Duodenal mucosa (tissue), 2 donors: ENCODE data around the gene TNFRSF18.
A peak's percentile ranks its signal among the peaks of the same experiment; 100 is the strongest.

Experiments
- H3K27ac ChIP-seq: one replicate; pipeline ENCODE4 v1.7.0; 2013; ENCODE audit warnings: low read depth, low read length
- H3K27me3 ChIP-seq, 2 donors: one replicate each; pipeline ENCODE4 v1.7.0; 2013; ENCODE audit warnings: low read length in 2 of 2, control low read depth in 1 of 2; ENCODE audit not compliant: insufficient read depth in 2 of 2, control insufficient read depth in 1 of 2
- H3K36me3 ChIP-seq, 2 donors: one replicate each; pipeline ENCODE4 v1.7.0; 2013; ENCODE audit warnings: low read length in 2 of 2, control low read depth in 1 of 2; ENCODE audit not compliant: insufficient read depth in 2 of 2, control insufficient read depth in 1 of 2
- H3K4me1 ChIP-seq, 2 donors: one replicate each; pipeline ENCODE4 v1.7.0; 2013; ENCODE audit warnings: low read length in 2 of 2, control low read depth in 1 of 2; ENCODE audit not compliant: insufficient read depth in 2 of 2, control insufficient read depth in 1 of 2
- H3K4me3 ChIP-seq, 2 donors: one replicate each; pipeline ENCODE4 v1.7.0; 2013; ENCODE audit warnings: low read length in 2 of 2, low read depth in 1 of 2
- H3K9ac ChIP-seq, 2 donors: one replicate each; pipeline ENCODE4 v1.7.0; 2013; ENCODE audit warnings: low read length in 2 of 2, low read depth in 1 of 2
- H3K9me3 ChIP-seq, 2 donors: one replicate each; pipeline ENCODE4 v1.7.0; 2013; ENCODE audit warnings: low read length in 2 of 2, control low read depth in 1 of 2; ENCODE audit not compliant: control insufficient read depth in 1 of 2

Gene TNFRSF18

DNA sequence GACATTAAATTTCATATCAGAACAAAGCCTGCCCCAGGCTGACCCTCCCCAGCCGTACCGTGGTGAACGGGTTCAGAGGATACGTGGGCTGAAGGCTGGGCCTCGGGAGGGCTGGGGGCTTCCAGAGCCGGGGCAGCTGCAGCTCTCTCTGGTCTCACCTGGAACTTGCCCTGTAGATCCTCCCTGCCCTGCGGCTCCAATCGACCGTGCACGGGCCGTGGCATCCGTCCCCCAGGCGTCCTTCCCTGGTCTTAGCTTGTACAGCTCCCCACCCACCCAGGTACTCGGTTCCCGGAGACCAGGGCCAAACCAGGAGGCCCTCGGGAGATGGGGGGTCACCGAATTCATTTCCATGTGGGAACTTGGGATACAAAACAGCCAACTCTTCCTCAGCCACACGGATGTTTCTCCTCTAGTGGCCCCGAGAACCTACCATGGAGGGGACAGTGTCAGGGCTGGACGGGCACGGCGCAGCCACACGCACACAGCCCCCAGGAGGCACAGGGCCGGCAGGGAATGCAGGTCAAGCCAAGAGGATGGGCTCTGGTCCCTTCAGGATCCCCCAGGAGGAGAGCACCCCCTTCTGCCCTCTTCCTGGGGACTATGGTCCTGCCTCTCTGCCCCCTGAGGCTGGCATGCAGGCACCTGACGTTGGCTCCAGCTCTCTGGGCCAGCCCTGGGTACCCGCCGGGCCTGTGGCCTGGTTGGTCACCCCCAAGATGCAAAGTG lies 28.8 kb upstream of the TNFRSF18 start:
- no peak overlapping the region for H3K9ac ChIP-seq
- peaks cover 0 to 4% of the 10 kb centered on the region in 2 donors for H3K36me3 ChIP-seq
- peaks cover 25 to 30% of the 10 kb centered on the region in 2 donors for H3K27me3 ChIP-seq
- H3K27ac ChIP-seq = no peak overlapping the region
- no peaks in the 10 kb centered on the region for H3K9me3 ChIP-seq
- peaks cover 15 to 32% of the 10 kb centered on the region in 2 donors for H3K4me1 ChIP-seq
- H3K4me3 ChIP-seq = no peak overlapping the region

DNA sequence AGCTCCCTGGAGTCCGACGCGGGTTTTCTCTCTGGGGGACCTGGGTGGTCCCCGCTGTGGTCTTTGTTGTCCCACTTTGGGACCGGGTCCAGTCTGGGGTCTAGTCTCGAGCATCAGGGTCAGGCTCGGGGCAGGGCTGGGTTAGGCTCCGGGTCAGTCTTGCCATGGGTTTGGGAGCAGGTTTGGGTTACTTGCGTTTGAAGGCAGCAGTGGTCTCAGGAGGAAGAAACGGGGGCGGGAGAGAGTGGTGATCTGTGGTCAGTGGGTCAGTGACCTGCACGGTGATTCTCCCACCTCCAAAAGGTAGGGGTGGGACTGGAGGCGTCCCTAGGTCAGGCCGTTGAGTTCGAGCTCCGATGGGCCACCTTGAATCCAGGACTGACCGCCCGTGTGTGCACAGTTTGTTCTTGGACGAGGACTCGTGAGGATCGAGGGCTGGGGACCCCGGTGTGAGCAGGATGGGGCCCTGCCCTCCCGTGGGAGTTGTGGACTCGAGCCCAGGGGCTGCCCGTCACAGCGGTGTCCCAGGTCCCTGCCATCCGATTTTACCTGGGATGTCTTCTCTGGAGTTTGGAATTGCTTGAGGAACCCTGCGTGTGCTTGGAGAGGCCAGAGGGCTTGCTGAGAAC lies 27.9 kb upstream of the TNFRSF18 start:
- Histone ChIP-seq H3K27me3 (peaks cover 16 to 24% of the 10 kb centered on the region in 2 donors), H3K4me1 (peaks cover 24 to 41% of the 10 kb centered on the region in 2 donors), H3K36me3 (peaks cover 0 to 11% of the 10 kb centered on the region in 2 donors), H3K9ac (no peak overlapping the region), H3K4me3 (no peak overlapping the region), H3K9me3 (no peaks in the 10 kb centered on the region), H3K27ac (no peak overlapping the region)

DNA sequence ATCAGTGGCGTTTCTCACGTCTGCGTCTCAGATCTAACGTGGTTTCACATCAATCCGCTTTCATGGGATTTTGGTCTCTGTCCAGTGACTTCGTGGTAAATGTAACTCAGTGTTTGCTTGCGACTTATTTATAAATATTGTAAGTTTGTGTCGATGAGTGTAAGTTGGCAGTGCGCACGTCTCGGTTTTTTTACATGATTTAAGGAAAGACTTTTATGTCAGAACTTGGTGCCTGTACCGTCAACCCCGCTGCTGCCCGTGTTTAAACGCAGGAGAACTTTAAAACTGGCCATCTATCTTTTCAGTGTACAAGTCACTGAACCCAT lies 27.1 kb upstream of the TNFRSF18 start:
- Histone ChIP-seq H3K27me3 (peaks cover 8 to 22% of the 10 kb centered on the region in 2 donors), H3K36me3 (peaks cover 3 to 17% of the 10 kb centered on the region in 2 donors), H3K9me3 (no peaks in the 10 kb centered on the region), H3K9ac (no peak overlapping the region), H3K4me3 (no peak overlapping the region), H3K4me1 (peaks cover 26 to 45% of the 10 kb centered on the region in 2 donors), H3K27ac (no peak overlapping the region)

DNA sequence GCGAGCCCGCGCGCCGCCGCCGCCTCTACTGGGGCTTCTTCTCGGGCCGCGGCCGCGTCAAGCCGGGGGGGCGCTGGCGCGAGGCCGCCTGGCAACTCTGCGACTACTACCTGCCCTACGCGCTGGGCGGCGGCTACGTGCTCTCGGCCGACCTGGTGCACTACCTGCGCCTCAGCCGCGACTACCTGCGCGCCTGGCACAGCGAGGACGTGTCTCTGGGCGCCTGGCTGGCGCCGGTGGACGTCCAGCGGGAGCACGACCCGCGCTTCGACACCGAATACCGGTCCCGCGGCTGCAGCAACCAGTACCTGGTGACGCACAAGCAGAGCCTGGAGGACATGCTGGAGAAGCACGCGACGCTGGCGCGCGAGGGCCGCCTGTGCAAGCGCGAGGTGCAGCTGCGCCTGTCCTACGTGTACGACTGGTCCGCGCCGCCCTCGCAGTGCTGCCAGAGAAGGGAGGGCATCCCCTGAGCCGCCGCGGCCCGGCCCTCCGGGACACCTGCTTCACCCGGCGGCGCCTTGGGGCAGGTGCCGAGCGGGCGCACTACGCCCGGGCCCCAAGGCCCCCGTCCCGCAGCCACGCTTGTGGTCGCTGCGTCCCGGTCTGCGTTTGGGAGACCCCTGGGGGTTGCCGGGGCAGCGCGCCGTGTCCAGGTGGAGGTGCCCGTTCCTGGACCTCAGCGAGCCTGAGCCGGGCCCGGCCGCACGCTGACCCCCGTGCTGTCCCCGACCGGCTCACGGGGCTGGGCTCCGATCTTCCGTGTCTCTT lies 26.6 kb upstream of the TNFRSF18 start:
- H3K9me3 ChIP-seq = no peaks in the 10 kb centered on the region
- peaks cover 26 to 40% of the 10 kb centered on the region in 2 donors for H3K4me1 ChIP-seq
- peaks cover 6 to 23% of the 10 kb centered on the region in 2 donors for H3K36me3 ChIP-seq
- H3K27ac ChIP-seq = no peak overlapping the region
- no peak overlapping the region for H3K9ac ChIP-seq
- H3K4me3 ChIP-seq = peak overlapping the region in 1 of 2 donors; percentile 51
- peaks cover 5 to 16% of the 10 kb centered on the region in 2 donors for H3K27me3 ChIP-seq

DNA sequence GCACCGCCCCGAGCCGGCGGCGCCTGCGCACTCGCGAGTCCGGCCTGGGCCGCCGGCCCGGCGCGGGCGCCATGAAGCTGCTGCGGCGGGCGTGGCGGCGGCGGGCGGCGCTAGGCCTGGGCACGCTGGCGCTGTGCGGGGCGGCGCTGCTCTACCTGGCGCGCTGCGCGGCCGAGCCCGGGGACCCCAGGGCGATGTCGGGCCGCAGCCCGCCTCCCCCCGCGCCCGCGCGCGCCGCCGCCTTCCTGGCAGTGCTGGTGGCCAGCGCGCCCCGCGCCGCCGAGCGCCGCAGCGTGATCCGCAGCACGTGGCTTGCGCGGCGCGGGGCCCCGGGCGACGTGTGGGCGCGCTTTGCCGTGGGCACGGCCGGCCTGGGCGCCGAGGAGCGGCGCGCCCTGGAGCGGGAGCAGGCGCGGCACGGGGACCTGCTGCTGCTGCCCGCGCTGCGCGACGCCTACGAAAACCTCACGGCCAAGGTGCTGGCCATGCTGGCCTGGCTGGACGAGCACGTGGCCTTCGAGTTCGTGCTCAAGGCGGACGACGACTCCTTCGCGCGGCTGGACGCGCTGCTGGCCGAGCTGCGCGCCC lies 25.9 kb upstream of the TNFRSF18 start, which contains the start of gene B3GALT6:
B3GALT6 (plus strand) TSS at position 30 of the 588 bp plus-strand sequence; CDS start at position 72, 42 bp downstream.
- H3K9ac ChIP-seq = peak within 1 kb of the TSS; percentile 79 to 88
- H3K4me1 ChIP-seq = peaks cover 19 to 33% of the 10 kb centered on the region in 2 donors
- peaks cover 0 to 9% of the 10 kb centered on the region in 2 donors for H3K27me3 ChIP-seq
- no peaks in the 10 kb centered on the region for H3K9me3 ChIP-seq
- peaks cover 6 to 28% of the 10 kb centered on the region in 2 donors for H3K36me3 ChIP-seq
- H3K4me3 ChIP-seq = peak within 1 kb of the TSS; percentile 73 to 99
- peak within 1 kb of the TSS; percentile 50 for H3K27ac ChIP-seq

DNA sequence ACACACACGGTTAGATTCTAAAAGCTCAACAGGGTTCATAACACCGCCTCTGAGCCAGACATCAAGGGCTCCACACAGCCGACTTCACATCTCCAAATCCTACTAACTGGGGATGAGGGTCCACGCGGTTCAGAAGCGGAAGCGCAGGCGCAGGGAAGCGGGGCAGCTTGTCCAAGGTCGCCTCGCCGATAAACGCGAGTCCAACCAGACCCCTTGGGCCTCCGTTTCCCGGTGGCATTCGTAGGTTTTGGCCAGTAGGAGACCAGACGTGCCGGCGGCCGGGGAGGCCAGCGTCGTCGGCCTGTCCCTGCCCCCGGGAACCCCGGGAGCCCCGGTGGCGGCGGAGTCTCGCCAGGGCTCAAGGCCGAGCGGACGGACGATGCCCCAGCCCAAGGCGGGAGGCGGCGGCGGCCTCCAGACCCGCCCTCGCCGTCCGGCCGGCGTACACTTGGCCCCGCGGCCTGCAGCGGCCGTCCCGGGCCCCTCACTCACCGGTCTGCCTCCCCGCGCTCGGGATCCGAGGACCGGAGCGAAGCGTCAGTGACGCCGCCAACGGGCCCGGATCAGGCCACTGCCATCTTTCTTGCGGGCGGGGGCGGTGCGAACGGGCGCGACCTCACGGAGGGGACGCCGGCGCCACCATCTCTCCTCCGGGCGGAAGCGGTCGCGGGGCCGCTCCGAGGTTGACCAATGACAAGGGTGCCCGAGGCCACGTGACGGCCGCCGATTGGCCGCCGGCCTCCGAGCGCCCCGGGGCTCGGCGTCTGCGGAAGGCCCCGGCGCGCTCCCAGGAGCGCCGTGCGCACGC lies 25.2 kb upstream of the TNFRSF18 start, which contains the start of gene SDF4:
SDF4 (minus strand) TSS at position 602 of the 808 bp plus-strand sequence. CDS start 3,229 bp downstream, outside the sequence.
- H3K4me1 ChIP-seq = peaks cover 18 to 27% of the 10 kb centered on the region in 2 donors
- peaks cover 9 to 33% of the 10 kb centered on the region in 2 donors for H3K36me3 ChIP-seq
- H3K27me3 ChIP-seq = peaks cover 0 to 3% of the 10 kb centered on the region in 2 donors
- no peaks in the 10 kb centered on the region for H3K9me3 ChIP-seq
- H3K9ac ChIP-seq = peak within 1 kb of the TSS; percentile 79 to 88
- H3K4me3 ChIP-seq = peak within 1 kb of the TSS; percentile 73 to 99
- peak within 1 kb of the TSS; percentile 50 for H3K27ac ChIP-seq

DNA sequence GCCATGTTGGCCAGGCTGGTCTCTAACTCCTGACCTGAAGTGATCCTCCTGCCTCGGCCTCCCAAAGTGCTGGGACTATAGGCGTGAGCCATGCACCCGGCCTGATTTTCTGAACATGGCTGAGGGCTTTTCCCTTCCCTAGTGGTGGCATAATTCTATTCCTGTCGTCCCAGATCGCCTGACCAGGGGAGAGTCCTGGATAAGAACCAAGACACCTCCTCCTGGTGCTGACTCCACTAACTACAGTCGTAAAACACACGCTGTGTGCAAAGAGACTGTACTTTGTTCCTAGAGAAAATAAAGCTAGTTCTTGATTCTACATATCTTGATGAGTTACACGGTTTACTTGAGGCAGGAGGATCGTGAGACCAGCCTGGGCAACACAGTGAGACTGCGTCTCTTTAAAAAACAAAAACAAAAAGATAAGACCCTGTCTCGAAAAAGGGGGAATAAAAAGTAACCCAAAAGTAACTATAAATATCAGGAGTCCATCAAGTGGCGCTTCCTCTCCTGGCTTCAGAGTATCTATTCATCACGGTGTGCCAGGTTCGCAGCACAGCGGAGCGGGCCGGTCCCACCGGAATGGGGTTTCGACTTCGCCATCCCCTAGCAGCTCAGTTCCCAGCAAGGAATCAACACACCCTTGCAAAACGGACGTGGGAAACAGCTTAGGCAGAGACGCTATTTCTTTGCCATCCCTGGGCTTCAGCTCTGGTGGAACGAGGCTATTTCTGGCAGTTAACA lies 24.4 kb upstream of the TNFRSF18 start:
- Histone ChIP-seq H3K4me1 (peaks cover 18 to 27% of the 10 kb centered on the region in 2 donors), H3K27ac (peak overlapping the region; percentile 50), H3K4me3 (peak overlapping the region; percentile 73 to 99), H3K9ac (peak overlapping the region; percentile 79 to 88), H3K27me3 (no peaks in the 10 kb centered on the region), H3K36me3 (peaks cover 9 to 41% of the 10 kb centered on the region in 2 donors), H3K9me3 (no peaks in the 10 kb centered on the region)

DNA sequence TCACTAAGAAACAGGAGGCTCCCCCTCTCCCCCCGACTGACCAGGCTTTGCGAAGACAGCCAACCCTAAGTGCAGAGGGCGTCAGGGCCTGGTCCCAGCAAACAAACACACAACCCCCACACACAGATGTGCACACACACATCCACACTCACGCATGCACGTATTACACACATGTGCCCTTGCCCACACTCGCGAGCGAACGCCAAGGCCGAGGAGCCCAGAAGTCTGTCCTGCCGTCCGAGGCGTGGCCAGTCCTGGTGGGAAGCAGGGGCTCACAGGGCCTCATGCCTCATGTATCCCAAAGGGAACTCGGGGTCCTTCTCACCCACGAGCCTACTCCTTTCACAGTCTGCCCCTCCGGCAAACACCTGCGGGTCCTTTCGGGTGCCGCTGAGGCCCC lies 23.4 kb upstream of the TNFRSF18 start:
- H3K36me3 ChIP-seq = peaks cover 9 to 50% of the 10 kb centered on the region in 2 donors
- no peaks in the 10 kb centered on the region for H3K27me3 ChIP-seq
- H3K4me3 ChIP-seq = peak overlapping the region; percentile 73 to 99
- H3K27ac ChIP-seq = no peak overlapping the region
- H3K9me3 ChIP-seq = no peaks in the 10 kb centered on the region
- H3K9ac ChIP-seq = no peak overlapping the region
- H3K4me1 ChIP-seq = peaks cover 18 to 27% of the 10 kb centered on the region in 2 donors
